Gastroesophageal sphincter (tissue), 3 donors: Measurements from ENCODE around the gene MS4A5.

Experiments
- EP300 ChIP-seq: sonication (generic); formaldehyde crosslinking; IDR thresholded peaks from one replicate; pipeline ENCODE4 v1.6.1; 2017; ENCODE audit warnings: antibody characterized with exemption, mild to moderate bottlenecking
- POLR2A ChIP-seq, 2 donors: fragments of 450-650 bp; IDR thresholded peaks; one replicate each; pipeline ENCODE4 v1.6.1; 2017; ENCODE audit warnings: antibody characterized with exemption in 2 of 2, mild to moderate bottlenecking in 2 of 2, moderate library complexity in 1 of 2
- POLR2AphosphoS5 ChIP-seq: sonication (generic); formaldehyde crosslinking; IDR thresholded peaks from one replicate; pipeline ENCODE4 v1.6.1; 2017; ENCODE audit warnings: antibody characterized with exemption
- TF ChIP-seq, protein P1 (sequence below), 4 experiments: fragments of 200-600 bp in 2 of 4; fragments of 450-650 bp in 2 of 4; sonication (generic) in 1 of 4; IDR thresholded peaks; one replicate each; pipeline ENCODE4 v1.5.1; 2017 to 2019; ENCODE audit warnings: antibody characterized with exemption in 4 of 4, mild to moderate bottlenecking in 2 of 4, moderate library complexity in 2 of 4

- TF ChIP-seq, protein P1, sequence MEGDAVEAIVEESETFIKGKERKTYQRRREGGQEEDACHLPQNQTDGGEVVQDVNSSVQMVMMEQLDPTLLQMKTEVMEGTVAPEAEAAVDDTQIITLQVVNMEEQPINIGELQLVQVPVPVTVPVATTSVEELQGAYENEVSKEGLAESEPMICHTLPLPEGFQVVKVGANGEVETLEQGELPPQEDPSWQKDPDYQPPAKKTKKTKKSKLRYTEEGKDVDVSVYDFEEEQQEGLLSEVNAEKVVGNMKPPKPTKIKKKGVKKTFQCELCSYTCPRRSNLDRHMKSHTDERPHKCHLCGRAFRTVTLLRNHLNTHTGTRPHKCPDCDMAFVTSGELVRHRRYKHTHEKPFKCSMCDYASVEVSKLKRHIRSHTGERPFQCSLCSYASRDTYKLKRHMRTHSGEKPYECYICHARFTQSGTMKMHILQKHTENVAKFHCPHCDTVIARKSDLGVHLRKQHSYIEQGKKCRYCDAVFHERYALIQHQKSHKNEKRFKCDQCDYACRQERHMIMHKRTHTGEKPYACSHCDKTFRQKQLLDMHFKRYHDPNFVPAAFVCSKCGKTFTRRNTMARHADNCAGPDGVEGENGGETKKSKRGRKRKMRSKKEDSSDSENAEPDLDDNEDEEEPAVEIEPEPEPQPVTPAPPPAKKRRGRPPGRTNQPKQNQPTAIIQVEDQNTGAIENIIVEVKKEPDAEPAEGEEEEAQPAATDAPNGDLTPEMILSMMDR (IDR thresholded peaks at IDR 0.05) = no peak
- TF ChIP-seq POLR2AphosphoS5 = no peak
- TF ChIP-seq POLR2A (IDR thresholded peaks at IDR 0.05) = no peak
- TF ChIP-seq EP300 = no peak
Measured at GRCh38 chr11:60392361-60392760, 37.0 kb upstream of the MS4A5 start.
